ENCODE measurements around the gene TRABD2B.

The TRABD2B gene

DNA sequence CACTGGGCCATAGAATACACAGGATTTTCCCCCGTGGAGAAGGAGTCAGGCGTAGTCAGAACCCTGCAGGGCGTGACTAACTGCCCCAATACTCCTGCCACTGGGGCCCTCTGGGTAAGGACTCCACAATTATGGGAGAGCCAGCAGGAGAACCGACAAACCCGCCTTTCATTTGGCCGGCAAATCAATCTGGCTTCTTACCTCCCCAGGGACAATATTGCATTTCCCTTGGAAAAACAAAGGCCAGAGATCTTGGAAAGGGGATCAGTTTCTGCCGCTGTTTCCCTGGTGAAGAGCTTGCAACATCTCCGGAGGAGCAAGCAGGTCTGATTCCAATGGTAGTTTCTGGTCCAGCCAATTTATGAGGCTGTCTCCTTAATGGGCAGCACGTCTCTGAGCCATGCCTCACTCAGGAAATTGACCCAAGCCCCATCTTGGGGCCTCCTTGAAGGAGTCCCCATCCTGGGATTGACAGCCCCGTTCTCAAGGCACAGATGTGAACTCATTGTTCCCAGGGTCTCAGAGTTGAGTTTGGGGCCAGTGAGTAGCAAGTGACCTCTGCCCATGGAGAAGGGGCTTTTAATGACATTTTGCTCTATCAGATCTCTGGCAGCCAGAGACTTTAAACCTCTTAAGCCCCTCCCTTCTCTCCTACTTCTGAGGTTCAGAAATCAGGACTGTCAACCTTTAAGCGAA, 4.3 kb downstream of the TRABD2B start:
- no peak for DNase-seq (ENCODE audit: low read depth in 3 of 3)

DNA sequence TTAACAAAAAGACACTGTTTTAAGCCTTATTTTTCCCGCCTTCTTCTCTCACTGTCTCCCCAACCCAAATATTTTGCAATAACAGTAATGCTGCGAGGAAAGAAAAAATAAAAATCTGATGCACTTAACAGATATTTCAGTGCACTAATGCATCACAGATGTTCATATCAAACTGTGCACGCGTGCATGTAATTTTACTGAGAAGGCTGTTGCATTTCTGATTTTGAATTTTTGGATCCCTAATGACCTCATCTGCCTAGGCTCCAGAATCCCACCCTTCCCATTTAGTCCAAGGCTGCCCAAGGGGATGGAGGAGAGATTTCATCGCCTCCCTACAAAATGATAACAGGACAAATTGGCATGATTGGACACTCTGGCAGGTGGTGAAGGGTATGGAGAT, 5.5 kb downstream of the TRABD2B start:
- DNase-seq (ENCODE audit: low read depth in 3 of 3): no peak

DNA sequence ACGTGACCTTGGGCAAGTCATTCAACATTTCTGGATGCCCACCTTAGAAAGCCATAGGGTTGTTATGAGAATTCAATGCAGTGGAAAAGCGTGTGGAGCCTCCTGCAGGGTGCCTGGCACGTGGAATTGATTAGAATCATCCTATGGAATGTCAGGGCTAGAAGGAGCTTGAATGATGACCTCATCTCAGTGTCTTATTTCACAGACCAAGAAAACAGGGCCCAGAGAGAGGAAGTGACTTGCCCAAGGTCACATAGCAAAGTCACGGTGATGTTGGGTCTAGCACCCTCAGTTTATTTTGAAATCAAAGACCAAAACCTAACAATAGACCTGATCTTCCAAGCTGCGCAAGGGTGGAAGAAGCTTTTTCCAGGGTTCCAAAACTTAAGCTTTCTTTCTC, 6.0 kb downstream of the TRABD2B start:
- no peak for DNase-seq (ENCODE audit: low read depth in 3 of 3)

DNA sequence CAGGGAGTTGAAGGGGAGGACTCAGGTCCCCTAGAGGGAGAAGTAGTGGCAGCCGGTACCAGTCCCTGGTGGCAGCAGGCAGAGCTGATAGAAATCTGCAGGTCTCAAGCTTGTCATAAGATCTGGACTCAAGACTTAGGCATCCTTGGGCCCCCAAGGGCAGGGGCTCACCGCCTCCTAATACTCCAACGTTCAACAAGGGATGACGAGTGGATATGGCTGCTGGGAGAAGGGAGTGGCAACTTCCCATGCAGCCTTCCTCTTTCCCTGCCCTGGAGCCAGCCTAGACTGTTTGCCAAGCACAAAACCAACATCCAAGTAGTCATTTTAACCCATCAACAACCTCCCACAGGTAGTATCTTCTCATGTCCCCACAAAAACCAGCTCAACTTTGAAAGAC, 6.9 kb downstream of the TRABD2B start:
- DNase-seq (ENCODE audit: low read depth in 3 of 3): no peak

DNA sequence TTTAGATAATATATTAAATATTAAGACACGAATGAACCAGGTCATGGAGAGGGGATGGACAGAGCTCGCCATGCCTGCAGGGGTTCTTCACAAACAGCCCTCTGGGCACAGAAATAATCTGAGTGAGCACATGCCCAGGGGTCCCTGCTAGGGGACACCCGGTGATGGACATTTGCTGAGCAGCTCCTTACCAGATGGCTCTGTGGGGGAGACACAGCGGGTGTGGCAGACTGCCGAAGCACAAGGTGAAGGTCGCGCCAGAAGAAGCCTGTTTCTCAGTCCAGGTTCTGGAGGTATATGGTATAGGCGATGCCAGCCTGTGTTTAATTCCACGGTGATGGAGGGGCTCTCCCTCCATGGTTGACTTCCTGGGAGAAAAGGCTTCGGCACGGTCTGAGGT, 9.6 kb downstream of the TRABD2B start:
- DNase-seq (ENCODE audit: low read depth in 3 of 3): no peak

DNA sequence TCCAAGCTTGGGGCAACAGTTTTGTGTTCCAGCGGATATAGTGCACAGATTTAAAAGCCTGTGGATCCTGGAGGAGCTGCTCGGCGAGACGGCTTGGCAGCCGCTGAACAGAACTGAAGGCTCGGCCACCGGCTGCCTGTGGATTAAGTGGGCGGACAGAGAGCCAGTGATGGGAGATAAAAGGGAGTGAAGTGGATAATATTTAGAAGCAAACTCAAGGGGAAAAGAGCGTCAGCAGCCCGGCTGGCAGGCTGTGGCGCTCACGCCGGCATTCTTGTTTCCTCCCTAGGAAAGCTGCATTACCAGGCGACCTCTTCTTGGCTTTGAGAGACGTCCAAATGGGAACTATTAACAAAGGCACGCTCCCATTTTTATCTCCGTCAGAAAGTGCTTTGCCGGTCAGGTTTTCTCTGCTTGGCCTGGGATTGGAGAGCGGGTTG, 10.4 kb downstream of the TRABD2B start:
- DNase-seq (ENCODE audit: low read depth in 3 of 3): no peak

DNA sequence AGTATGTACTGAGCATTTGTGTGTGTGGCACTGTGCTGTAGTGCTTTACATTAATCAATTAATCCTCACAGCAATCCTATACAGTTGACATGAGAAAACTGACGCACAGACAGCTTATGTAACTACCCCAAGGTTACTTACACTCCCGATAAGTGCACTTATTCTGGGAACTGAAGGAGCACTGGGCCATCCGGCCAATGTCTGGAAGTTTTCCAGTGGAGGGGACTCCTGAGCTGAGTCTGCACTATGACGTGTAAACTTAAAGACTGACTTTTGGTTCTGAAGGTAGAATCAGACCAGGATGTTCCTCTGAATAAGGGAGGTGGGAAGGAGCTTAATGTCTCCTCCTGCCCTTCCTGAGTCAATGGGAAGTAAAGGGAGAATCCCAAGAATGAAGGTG, 12.2 kb downstream of the TRABD2B start:
- DNase-seq (ENCODE audit: low read depth in 3 of 3): no peak

DNA sequence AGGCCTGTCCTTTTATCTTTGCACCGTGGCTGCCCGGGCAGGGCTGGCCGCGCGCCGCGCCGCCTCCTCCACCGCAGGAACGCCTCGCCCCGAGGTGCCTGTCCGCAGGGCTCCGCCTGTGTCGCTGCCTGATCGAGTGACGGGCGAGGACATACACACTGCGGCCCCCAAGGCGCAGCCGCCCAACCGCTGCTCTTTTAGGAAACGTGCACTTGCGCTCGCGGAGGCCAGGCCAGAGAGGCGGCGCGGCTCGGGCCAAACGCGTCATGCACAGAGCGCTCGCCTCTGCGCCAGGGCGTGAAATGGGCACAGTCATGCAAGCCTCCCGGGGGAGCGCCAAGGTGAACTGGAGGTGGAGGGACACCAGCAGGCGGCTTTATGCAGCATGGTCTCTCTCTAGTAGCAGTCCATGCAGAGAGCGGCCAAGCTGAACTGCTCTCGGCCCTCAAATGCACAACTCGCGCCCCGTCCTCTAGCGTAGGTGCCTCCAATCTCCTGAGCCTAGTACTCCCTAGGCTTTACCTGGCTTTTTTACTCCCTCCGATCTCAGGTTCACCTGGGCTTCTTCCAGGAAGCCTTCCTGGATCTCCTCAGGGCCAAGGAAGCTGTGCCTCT, 12.9 kb downstream of the TRABD2B start:
- no peak for DNase-seq (ENCODE audit: low read depth in 3 of 3)

DNA sequence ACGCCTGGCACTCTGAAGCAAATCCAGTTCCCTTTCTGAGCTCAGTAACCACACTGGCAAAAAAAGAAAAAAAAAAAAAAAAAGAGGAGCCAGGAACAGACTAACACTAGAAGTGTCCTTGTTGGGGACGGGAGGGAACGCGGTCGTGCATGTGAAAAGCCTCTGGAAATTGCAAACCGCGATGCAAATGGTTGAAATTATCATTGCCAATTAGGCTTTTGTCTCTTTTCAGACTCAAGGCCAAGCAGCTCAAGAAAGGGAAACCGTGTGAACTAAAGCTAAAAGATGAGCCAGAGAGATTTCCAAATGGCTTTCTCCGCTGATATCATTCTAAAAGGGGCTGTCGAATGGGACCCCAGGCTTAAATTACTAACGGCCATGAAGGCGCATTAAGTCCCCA, 13.5 kb downstream of the TRABD2B start:
- no peak for DNase-seq (ENCODE audit: low read depth in 3 of 3)

DNA sequence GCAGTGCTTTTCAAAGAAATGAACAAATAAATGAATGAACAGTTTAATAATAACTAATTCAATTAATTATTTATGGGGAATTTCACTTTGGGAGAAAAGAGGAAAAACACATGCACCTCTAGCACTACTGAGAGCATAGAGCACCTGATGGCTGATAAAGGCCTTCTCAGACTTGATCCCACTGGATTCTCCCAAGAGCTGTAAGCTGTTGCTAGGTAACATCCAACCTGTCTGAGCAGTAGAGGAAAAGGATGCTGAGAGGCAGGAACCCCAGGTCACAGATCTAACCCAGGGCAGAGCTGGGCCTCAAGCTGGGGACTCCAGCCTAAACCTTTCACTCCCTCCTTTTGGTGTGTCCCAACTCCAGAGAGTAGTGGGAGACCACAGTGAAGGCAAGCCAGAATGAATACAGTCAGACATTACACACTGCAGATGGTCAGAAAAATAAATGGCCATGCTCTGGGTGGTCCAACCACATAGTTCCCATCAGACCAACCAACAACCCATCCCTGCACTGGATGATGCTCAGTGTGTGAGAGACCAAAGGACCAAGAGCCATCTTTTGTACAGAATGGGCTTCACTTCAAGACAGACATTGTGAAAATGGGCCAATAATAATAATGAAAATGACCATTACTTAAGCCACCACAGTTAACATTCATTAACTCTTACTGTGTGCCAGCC, 15.4 kb downstream of the TRABD2B start:
- no peak for DNase-seq (ENCODE audit: low read depth in 3 of 3)

DNA sequence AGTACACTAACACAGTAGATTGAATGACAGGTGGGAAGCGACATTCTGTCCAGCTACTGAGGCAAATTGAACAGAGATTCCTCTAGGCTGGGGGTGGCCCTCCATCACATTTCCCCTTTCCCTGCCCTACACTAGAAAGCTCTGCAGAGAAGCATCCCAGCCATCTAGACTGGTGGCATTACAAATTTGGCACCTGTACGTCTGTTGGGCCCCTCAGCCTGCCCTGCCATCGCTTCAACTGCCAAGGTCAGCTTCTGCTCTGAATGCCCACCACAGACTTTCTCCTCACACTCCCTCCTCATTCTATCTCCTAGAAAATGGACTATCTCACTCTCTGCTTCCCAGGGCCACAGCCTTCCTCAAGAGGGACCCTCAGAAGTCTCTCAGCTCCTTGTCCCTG, 16.7 kb downstream of the TRABD2B start:
- no peak for DNase-seq (ENCODE audit: low read depth in 3 of 3)

DNA sequence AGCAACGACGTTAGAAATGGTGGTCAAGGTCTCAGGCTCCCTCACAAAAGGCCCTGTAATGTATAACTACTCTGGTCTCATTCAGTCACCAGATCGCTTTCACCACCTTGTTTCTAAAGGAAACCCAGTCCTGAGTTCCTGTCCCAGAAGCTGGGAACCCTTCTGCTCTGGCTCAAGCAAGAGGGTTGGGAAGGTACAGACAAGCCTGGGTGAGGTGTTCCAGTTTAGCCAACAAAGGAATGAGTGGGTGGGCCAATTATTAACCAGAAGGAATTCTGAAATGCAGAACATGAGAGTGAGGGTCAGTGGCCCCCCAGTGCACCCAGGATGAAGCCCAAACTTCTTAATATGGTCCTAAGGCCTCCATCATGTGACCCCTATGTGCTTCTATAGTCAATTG, 17.5 kb downstream of the TRABD2B start:
- DNase-seq (ENCODE audit: low read depth in 3 of 3): no peak

DNA sequence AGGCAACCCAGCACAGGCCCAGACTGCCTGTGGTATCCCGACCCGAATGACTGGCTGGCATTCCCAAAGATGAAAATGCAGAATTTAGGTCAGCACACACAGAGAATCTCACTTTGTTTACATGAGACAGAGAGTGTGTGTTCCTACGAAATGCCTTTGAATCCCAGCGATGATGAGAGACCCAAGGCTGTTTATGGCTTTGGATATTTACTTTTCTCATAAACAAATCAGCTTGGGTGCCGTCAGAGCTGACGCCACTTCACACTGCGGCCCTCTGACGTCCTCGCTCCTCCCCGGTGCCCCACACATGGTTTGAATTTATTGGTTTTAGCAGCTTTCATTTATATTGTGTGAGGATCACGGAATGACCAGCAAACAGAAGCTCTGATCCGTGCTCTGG, 18.7 kb downstream of the TRABD2B start:
- no peak for DNase-seq (ENCODE audit: low read depth in 3 of 3)

DNA sequence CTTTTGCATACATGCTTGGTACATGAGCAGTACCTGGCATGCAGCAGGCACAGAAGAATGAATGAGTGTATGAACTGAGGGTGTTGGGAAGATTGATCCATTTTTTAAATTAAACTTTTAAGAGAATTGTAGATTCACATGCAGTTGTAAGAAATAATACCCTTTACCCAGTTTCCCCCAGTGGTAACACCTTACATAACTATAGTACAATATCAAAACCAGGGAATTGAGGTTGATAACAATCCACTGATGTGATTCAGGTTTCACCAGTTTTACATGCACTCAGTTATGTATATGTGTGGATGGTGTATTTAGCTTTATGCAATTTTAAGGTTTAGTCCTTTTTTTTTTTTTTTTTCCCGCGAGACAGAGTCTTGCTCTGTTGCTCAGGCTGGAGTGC, 20.5 kb downstream of the TRABD2B start:
- DNase-seq (ENCODE audit: low read depth in 3 of 3): no peak

DNA sequence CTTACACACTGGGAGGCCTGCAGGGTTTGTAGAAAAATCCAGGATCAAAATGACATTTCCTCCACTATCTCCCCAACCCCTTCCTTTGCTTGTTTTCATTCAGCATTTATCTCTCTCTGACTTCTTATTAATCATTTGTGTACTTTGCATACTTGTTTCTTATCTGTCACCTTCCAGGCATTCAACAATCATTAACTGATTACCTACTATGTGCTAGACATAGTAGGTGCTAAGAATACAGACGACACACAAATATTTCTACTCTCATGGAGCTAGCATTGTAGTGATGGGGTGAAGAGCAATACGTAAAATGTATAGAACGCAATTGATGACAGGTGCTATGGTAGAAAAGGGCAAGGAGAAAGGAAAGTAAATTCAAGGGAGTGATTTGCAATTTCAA, 20.9 kb downstream of the TRABD2B start:
- no peak for DNase-seq (ENCODE audit: low read depth in 3 of 3)

DNA sequence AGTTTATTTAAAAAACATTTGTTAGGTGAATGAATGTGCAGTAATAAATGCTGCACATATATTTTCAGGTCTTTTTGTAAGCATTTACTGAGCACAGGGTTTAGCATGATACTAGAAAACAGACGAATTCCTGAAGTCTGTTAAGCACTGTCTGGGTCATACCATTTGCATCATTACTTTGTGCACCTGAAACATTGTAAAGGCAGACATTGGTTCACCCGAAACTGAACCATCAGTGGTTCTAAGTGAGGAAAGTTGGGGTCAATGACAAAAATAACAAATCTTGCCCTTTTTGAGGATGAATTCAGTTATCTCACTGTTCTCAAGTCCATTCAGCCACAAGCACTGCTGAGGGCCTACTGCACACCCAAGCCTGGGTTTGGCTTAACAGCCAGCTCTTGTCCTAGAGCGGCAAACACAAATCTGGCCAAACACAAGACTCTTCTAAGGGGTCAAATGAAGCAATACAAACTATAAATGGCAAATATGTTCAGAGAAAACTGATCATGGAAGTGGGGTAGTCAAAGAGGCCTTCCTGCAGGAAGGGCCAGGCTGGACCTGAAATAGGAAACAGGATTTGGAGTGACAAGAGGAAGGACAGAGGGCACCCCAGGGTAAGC, 21.8 kb downstream of the TRABD2B start:
- no peak for DNase-seq (ENCODE audit: low read depth in 3 of 3)

DNA sequence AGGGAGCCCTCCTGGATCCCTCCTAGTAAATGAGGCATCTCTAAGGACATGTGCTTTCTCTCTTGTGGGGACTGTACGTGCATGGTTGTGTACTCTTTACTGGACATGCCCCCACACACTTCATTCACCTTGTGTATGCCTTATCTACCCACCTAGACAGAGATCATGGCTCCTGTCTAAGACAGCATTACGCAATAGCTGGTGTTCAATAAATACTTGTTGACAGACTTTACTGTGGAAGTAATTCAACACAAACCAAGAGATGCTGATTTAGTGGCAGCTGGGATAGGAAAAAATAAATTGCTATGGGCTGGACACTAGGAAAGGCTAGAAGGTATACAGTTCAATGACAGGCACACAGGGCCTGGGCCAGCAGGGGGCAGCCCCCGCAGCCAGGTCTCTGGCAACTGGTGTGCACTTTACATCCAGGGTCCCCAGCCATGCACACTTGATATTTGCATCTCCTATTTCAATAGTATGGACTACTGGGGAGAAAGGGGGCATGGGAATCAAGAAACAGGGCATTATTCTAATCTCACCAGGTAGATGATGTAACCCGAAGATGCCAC, 24.2 kb downstream of the TRABD2B start:
- DNase-seq (ENCODE audit: low read depth in 3 of 3): no peak

DNA sequence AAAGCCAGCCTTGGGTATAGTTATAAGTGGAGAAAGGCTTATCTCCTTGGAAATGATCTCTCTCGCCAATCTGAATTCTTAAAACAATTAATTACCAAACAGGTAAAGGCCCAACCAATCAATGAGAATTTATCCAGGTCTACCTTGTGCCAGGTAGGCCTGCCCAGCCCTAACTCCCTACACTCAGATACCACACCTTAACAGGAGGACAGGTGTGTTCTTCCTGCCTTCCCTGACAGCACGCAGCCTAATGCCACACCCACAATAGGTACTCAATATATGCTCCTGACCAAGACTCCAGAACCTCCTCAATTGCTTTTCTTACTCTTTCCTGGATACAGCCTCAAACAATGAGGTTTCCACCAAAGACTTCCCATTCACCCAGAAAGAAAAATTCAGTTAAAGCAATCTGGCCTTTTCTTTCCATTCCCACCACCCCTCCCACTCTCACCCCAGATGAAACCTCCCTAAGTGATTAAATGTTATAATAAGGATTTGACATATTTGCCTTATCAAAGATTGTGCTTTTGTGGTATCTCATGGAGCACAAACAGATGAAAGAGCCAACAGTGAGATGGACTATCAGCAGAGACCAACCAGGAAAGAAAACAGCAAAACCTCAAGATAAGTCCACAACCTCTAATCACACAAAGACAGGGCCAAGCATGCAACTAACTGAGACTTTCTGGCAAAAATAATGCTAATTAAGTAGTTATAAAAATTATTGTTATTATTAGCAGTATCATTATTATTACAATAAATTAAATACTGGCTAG, 25.6 kb downstream of the TRABD2B start:
- DNase-seq (ENCODE audit: low read depth in 3 of 3): no peak

DNA sequence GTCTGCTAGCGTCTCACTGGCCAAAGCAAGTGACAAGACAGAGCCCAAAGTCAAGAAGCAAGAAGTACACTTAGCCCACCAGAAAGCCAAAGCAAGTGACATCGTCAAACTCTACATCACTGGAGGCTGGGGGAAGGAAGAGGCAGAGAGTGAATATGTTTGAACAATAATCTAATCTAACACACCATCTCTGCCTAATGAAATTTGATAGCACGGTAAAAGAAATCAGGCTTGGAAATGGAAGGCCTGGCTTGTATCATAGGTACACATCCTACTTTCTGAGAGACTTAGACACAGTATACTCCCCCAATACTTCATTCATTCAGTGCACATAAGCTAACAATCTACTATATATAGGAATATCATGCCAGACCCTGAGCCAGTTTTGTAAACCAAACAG, 26.3 kb downstream of the TRABD2B start:
- DNase-seq (ENCODE audit: low read depth in 3 of 3): no peak

DNA sequence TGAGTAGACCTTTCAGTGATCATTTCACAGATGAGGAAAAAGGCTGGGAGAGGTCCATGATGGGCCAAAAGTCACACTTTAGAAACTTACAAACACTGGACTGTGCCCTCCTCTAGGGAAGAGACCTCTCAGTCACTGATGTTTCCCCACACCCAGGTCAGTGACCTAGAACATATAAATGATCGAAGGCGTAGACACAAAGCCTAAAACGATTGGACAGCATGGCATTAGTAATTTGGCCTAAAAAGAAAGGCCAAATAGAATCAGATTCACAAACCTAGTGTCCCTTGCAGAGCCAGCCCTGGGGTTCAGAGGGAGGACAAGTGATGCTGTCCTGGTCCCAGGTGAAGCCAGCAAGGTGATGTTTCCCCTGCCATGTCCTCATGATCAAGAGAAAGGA, 27.7 kb downstream of the TRABD2B start:
- no peak for DNase-seq (ENCODE audit: low read depth in 3 of 3)

DNA sequence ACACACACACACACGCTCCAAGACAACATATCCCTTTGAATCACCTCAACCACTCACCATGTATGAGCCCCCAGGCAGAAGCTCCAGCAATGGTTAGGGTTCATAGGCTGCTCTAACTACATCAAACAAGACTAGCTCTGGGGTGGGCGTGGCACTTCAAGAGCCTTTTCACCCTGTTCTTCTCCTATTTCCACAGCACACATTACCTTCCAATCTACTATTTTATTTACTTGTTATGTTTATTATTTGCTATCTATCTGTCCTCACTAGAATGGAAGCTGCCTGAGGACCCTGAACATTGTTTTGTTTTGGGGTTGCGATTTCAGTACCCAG, 28.7 kb downstream of the TRABD2B start:
- no peak for DNase-seq (ENCODE audit: low read depth in 3 of 3)
